Liver (tissue), 9 donors: Measurements from ENCODE around the gene SDHA. TPM values are rescaled to one million over a fixed set of nuclear protein-coding genes. Genes with fewer than 3 reads are reported as not detected.

Experiments
- DNase-seq: peaks from one replicate; pipeline ENCODE4 v3.0.0-alpha.2; 2017; ENCODE audit warnings: low spot score
- H3K27ac ChIP-seq, 2 donors: one replicate each; pipeline ENCODE4 v1.7.0; 2013; ENCODE audit warnings: inconsistent platforms in 2 of 2, low read length in 2 of 2, control low read depth in 1 of 2, low read depth in 1 of 2, mild to moderate bottlenecking in 1 of 2
- H3K27me3 ChIP-seq, 4 donors: one replicate each; pipeline versions ENCODE4 v1.6.1 to v1.7.0; 2013; ENCODE audit warnings: low read length in 3 of 4, inconsistent platforms in 1 of 4, mild to moderate bottlenecking in 1 of 4, moderate library complexity in 1 of 4; ENCODE audit not compliant: control insufficient read depth in 4 of 4, insufficient read depth in 4 of 4
- H3K36me3 ChIP-seq, 4 donors: one replicate each; pipeline versions ENCODE4 v1.6.1 to v1.7.0; 2013; ENCODE audit warnings: low read length in 3 of 4, mild to moderate bottlenecking in 3 of 4, low read depth in 1 of 4, moderate library complexity in 1 of 4; ENCODE audit not compliant: control insufficient read depth in 4 of 4, insufficient read depth in 3 of 4
- H3K4me1 ChIP-seq, 4 donors: one replicate each; pipeline versions ENCODE4 v1.6.1 to v1.7.0; 2013; ENCODE audit warnings: low read length in 3 of 4, mild to moderate bottlenecking in 3 of 4, moderate library complexity in 1 of 4; ENCODE audit not compliant: control insufficient read depth in 4 of 4, insufficient read depth in 4 of 4
- H3K4me3 ChIP-seq, 3 donors: one replicate each; pipeline versions ENCODE4 v1.6.1 to v1.7.0; 2013; ENCODE audit warnings: low read length in 3 of 3, control low read depth in 1 of 3, low read depth in 1 of 3, mild to moderate bottlenecking in 1 of 3
- H3K9ac ChIP-seq, 2 donors: one replicate each; pipeline ENCODE4 v1.7.0; 2013; ENCODE audit warnings: low read length in 2 of 2, mild to moderate bottlenecking in 2 of 2, moderate library complexity in 2 of 2, control low read depth in 1 of 2, low read depth in 1 of 2
- H3K9me3 ChIP-seq, 4 donors: one replicate each; pipeline versions ENCODE4 v1.6.1 to v1.7.0; 2013; ENCODE audit warnings: low read length in 3 of 4; ENCODE audit not compliant: control insufficient read depth in 4 of 4
- EGR1 ChIP-seq, 2 donors: IDR thresholded peaks; 2 replicates each; pipeline ENCODE4 v1.6.1; 2016 to 2018; ENCODE audit warnings: antibody characterized with exemption in 2 of 2, low read depth in 2 of 2
- FOXA1 ChIP-seq: IDR thresholded peaks from 2 replicates; pipeline ENCODE4 v1.6.1; 2016; ENCODE audit warnings: antibody characterized with exemption
- FOXA2 ChIP-seq: IDR thresholded peaks from 2 replicates; pipeline ENCODE4 v1.6.1; 2016; ENCODE audit warnings: antibody characterized with exemption
- GABPA ChIP-seq, 2 donors: IDR thresholded peaks in 1 of 2; conservative IDR thresholded peaks in 1 of 2; 2 replicates each; pipeline ENCODE4 v1.6.1; 2016; ENCODE audit warnings: antibody characterized with exemption in 2 of 2, mild to moderate bottlenecking in 1 of 2, moderate library complexity in 1 of 2
- HNF4A ChIP-seq, 2 donors: conservative IDR thresholded peaks; 2 replicates each; pipeline ENCODE4 v1.6.1; 2016; ENCODE audit warnings: antibody characterized with exemption in 2 of 2, mild to moderate bottlenecking in 2 of 2
- HNF4G ChIP-seq: IDR thresholded peaks from 2 replicates; pipeline ENCODE4 v1.6.1; 2016; ENCODE audit warnings: antibody characterized with exemption
- JUND ChIP-seq, 2 donors: IDR thresholded peaks; 2 replicates each; pipeline ENCODE4 v1.6.1; 2016; ENCODE audit warnings: antibody characterized with exemption in 2 of 2
- NR2F2 ChIP-seq: IDR thresholded peaks from 2 replicates; pipeline ENCODE4 v1.6.1; 2016; ENCODE audit warnings: antibody characterized with exemption
- RAD21 ChIP-seq, 2 donors: IDR thresholded peaks; 2 replicates each; pipeline ENCODE4 v1.6.1; 2016; ENCODE audit warnings: antibody characterized with exemption in 2 of 2, mild to moderate bottlenecking in 2 of 2
- RXRA ChIP-seq, 2 donors: IDR thresholded peaks; 2 replicates each; pipeline ENCODE4 v1.6.1; 2017 to 2018; ENCODE audit warnings: antibody characterized with exemption in 2 of 2, mild to moderate bottlenecking in 1 of 2
- TAF1 ChIP-seq: conservative IDR thresholded peaks from 2 replicates; pipeline ENCODE4 v1.6.1; 2016; ENCODE audit warnings: antibody characterized with exemption, mild to moderate bottlenecking
- YY1 ChIP-seq: IDR thresholded peaks from 2 replicates; pipeline ENCODE4 v1.6.1; 2016; ENCODE audit warnings: antibody characterized with exemption, mild to moderate bottlenecking
- WGBS: extraction: QIAGEN DNeasy Blood & Tissue Kit; methylation state at CpG from one replicate; pipeline ENCODE4 v1.1.7; 2013; 5-methylcytosine and 5-hydroxymethylcytosine counted together
- polyA plus RNA-seq, 2 donors: library from polyadenylated mRNA; stranded (reverse) in 1 of 2; unstranded in 1 of 2; fragments of 200-250 nt in 1 of 2; fragments of >200 nt in 1 of 2; fragmentation: Nextera tagmentation in 1 of 2; extraction: Ambion mirVana in 1 of 2; gene quantifications; one replicate each; pipeline versions ENCODE4 v1.2.1 to v1.2.3, GENCODE V29; 2013 to 2015
- total RNA-seq, 2 donors: library from RNA; depleted of rRNA; stranded (reverse); fragments of >200 nt; gene quantifications; one replicate each; pipeline ENCODE4 v1.2.3, GENCODE V29; 2014
- TF ChIP-seq, protein P1 (sequence below): fragments of 150-350 bp; IDR thresholded peaks from 2 replicates; pipeline ENCODE4 v1.5.1; 2017; ENCODE audit warnings: improper control_type of control experiment, low read depth, low read length; ENCODE audit not compliant: missing input control
- TF ChIP-seq, protein P2 (sequence below): IDR thresholded peaks from 2 replicates; pipeline ENCODE4 v1.6.1; 2016; ENCODE audit warnings: antibody characterized with exemption
- TF ChIP-seq, protein P3 (sequence below): IDR thresholded peaks from 2 replicates; pipeline ENCODE4 v1.6.1; 2016; ENCODE audit warnings: antibody characterized with exemption, mild to moderate bottlenecking
- TF ChIP-seq, protein P4 (sequence below): IDR thresholded peaks from 2 replicates; pipeline ENCODE4 v1.6.1; 2016; ENCODE audit warnings: antibody characterized with exemption
- donor health status: healthy.
- donor health status: healthy.
- donor health status: healthy.
- donor health status: healthy.
- donor health status: healthy.

Gene SDHA
- total and polyA plus RNA-seq, 4 donors, result 79.2 to 215 (median 159) TPM

- Histone ChIP-seq H3K9me3 (no peaks in the 10 kb centered on the region), H3K36me3 (no peaks in the 10 kb centered on the region), H3K4me1 (no peaks in the 10 kb centered on the region), H3K9ac (no peak overlapping the region), H3K27me3 (no peaks in the 10 kb centered on the region), H3K27ac (no peak overlapping the region), H3K4me3 (no peak overlapping the region)
- 87% methylated on average over 9 of the region's 9 CpGs for WGBS
- DNase-seq, result no peak
- TF ChIP-seq, protein P1, sequence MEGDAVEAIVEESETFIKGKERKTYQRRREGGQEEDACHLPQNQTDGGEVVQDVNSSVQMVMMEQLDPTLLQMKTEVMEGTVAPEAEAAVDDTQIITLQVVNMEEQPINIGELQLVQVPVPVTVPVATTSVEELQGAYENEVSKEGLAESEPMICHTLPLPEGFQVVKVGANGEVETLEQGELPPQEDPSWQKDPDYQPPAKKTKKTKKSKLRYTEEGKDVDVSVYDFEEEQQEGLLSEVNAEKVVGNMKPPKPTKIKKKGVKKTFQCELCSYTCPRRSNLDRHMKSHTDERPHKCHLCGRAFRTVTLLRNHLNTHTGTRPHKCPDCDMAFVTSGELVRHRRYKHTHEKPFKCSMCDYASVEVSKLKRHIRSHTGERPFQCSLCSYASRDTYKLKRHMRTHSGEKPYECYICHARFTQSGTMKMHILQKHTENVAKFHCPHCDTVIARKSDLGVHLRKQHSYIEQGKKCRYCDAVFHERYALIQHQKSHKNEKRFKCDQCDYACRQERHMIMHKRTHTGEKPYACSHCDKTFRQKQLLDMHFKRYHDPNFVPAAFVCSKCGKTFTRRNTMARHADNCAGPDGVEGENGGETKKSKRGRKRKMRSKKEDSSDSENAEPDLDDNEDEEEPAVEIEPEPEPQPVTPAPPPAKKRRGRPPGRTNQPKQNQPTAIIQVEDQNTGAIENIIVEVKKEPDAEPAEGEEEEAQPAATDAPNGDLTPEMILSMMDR, result no peak
- TF ChIP-seq EGR1 (IDR thresholded peaks at IDR 0.05; ENCODE audit: low read depth in 2 of 2) (no peak), RXRA (IDR thresholded peaks at IDR 0.05) (no peak), JUND (IDR thresholded peaks at IDR 0.05) (no peak), FOXA2 (no peak), HNF4G (no peak), NR2F2 (no peak), GABPA (IDR thresholded peaks at IDR 0.05 in 1 of 2, conservative IDR thresholded peaks at IDR 0.05 in 1 of 2) (no peak), YY1 (no peak), FOXA1 (no peak), HNF4A (conservative IDR thresholded peaks at IDR 0.05) (no peak)
- TF ChIP-seq, protein P2, sequence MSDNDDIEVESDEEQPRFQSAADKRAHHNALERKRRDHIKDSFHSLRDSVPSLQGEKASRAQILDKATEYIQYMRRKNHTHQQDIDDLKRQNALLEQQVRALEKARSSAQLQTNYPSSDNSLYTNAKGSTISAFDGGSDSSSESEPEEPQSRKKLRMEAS, result no peak
- TF ChIP-seq, protein P3, sequence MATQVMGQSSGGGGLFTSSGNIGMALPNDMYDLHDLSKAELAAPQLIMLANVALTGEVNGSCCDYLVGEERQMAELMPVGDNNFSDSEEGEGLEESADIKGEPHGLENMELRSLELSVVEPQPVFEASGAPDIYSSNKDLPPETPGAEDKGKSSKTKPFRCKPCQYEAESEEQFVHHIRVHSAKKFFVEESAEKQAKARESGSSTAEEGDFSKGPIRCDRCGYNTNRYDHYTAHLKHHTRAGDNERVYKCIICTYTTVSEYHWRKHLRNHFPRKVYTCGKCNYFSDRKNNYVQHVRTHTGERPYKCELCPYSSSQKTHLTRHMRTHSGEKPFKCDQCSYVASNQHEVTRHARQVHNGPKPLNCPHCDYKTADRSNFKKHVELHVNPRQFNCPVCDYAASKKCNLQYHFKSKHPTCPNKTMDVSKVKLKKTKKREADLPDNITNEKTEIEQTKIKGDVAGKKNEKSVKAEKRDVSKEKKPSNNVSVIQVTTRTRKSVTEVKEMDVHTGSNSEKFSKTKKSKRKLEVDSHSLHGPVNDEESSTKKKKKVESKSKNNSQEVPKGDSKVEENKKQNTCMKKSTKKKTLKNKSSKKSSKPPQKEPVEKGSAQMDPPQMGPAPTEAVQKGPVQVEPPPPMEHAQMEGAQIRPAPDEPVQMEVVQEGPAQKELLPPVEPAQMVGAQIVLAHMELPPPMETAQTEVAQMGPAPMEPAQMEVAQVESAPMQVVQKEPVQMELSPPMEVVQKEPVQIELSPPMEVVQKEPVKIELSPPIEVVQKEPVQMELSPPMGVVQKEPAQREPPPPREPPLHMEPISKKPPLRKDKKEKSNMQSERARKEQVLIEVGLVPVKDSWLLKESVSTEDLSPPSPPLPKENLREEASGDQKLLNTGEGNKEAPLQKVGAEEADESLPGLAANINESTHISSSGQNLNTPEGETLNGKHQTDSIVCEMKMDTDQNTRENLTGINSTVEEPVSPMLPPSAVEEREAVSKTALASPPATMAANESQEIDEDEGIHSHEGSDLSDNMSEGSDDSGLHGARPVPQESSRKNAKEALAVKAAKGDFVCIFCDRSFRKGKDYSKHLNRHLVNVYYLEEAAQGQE, result no peak
These were observed 38.7 kb upstream of the SDHA start for GRCh38 chr5:179401-179800.

DNA sequence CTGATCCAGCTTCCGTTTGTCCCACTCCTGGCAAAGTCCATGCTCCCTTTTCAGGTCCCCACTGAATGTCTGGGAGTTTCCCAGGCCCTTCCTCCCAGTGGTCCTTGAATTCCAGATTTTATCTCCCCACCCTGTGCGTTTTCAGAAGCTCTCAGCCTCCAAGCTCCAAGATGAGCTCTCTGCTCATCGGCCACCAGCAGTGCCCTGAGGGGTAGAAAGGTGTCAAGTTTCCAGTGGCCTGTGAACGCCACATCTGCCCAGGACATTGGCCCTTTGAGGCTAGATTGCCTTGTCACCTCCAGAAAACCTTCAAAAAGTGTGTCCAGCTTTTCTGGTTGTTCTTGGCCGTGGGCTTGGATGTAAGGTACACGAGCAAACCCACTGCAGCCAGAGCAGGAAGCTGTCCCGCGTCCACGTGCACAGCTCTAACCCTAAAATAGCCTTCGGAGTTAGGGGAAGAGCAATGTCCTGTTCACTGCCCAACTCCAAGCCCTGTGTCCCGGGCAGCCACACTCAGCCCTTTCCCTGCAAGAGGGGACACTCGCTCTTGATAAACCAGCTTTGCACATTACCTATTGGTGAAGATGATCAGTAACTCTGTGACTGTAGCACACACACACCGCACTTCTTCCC, 37.7 kb upstream of the SDHA start:
- DNase-seq, result no peak
- TF ChIP-seq RAD21 (IDR thresholded peaks at IDR 0.05), result no peak

GRCh38 chr5:181160-181559, 37.0 kb upstream of the SDHA start:
- no peaks in the 10 kb centered on the region for H3K36me3 ChIP-seq
- WGBS, result 91% methylated on average over 9 of the region's 9 CpGs
- H3K9ac ChIP-seq, result no peak overlapping the region
- no peak overlapping the region for H3K27ac ChIP-seq
- H3K9me3 ChIP-seq, result no peaks in the 10 kb centered on the region
- H3K27me3 ChIP-seq, result no peaks in the 10 kb centered on the region
- DNase-seq, result no peak
- H3K4me1 ChIP-seq, result no peaks in the 10 kb centered on the region
- no peak overlapping the region for H3K4me3 ChIP-seq
- TF ChIP-seq NR2F2 (no peak), FOXA1 (no peak), RAD21 (IDR thresholded peaks at IDR 0.05) (no peak), RXRA (IDR thresholded peaks at IDR 0.05) (no peak), YY1 (no peak), EGR1 (IDR thresholded peaks at IDR 0.05; ENCODE audit: low read depth in 2 of 2) (no peak), GABPA (IDR thresholded peaks at IDR 0.05 in 1 of 2, conservative IDR thresholded peaks at IDR 0.05 in 1 of 2) (no peak), JUND (IDR thresholded peaks at IDR 0.05) (no peak), TAF1 (no peak)
- TF ChIP-seq, protein P4, sequence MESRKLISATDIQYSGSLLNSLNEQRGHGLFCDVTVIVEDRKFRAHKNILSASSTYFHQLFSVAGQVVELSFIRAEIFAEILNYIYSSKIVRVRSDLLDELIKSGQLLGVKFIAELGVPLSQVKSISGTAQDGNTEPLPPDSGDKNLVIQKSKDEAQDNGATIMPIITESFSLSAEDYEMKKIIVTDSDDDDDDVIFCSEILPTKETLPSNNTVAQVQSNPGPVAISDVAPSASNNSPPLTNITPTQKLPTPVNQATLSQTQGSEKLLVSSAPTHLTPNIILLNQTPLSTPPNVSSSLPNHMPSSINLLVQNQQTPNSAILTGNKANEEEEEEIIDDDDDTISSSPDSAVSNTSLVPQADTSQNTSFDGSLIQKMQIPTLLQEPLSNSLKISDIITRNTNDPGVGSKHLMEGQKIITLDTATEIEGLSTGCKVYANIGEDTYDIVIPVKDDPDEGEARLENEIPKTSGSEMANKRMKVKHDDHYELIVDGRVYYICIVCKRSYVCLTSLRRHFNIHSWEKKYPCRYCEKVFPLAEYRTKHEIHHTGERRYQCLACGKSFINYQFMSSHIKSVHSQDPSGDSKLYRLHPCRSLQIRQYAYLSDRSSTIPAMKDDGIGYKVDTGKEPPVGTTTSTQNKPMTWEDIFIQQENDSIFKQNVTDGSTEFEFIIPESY, result no peak
- TF ChIP-seq, protein P1, result no peak
- TF ChIP-seq, protein P2, result no peak

More for the DNA sequence above, 37.7 kb upstream of the SDHA start:
- Histone ChIP-seq H3K4me3 (no peak overlapping the region), H3K9ac (no peak overlapping the region), H3K27me3 (no peaks in the 10 kb centered on the region), H3K27ac (no peak overlapping the region), H3K36me3 (no peaks in the 10 kb centered on the region), H3K4me1 (no peaks in the 10 kb centered on the region), H3K9me3 (no peaks in the 10 kb centered on the region)
- 67% methylated on average over 13 of the region's 13 CpGs for WGBS
